ENCODE data around the gene GIN1.
"Not testable (repeated sequence)": the region's sequence is repeated elsewhere in the genome, so short reads cannot be mapped to it uniquely, and the experiment has no call there.

Gene GIN1

GRCh38 chr5:103046706-103047105, 73.2 kb downstream of the GIN1 start:
- FAIRE-seq; DNase-seq (ENCODE audit: extremely low spot score, insufficient read length, low read depth): not testable (repeated sequence)

GRCh38 chr5:103041071-103041676, 78.8 kb downstream of the GIN1 start:
- FAIRE-seq (no peak), DNase-seq (ENCODE audit: extremely low spot score, insufficient read length, low read depth) (no peak)

- DNase-seq (ENCODE audit: extremely low spot score, insufficient read length, low read depth), result no peak
- FAIRE-seq, result peak; percentile 21
Measured at GRCh38 chr5:103037673-103038455, 82.1 kb downstream of the GIN1 start.

GRCh38 chr5:103036601-103037000, 83.3 kb downstream of the GIN1 start:
- DNase-seq (ENCODE audit: extremely low spot score, insufficient read length, low read depth), result no peak
- FAIRE-seq, result no peak

All from GM18507 (cell line).